Esophagus muscularis mucosa (tissue), 4 donors: Measurements from ENCODE around the gene CTXN1. TPM values are rescaled to one million over a fixed set of nuclear protein-coding genes. Genes with fewer than 3 reads are reported as not detected.
"Not testable (repeated sequence)": the region's sequence is repeated elsewhere in the genome, so short reads cannot be mapped to it uniquely, and the experiment has no call there.

Experiments used
- DNase-seq: peaks from one replicate; pipeline ENCODE4 v3.0.0-alpha.2; 2017; ENCODE audit errors: extremely low spot score
- H3K27ac ChIP-seq, 4 donors: fragments of 200-600 bp; sonication (generic); replicated peaks in 1 of 4; 1 replicate in 3 of 4; 2 replicates in 1 of 4; pipeline ENCODE4 v1.5.1; 2016 to 2019; ENCODE audit warnings: mild to moderate bottlenecking in 1 of 4
- H3K27me3 ChIP-seq, 4 donors: fragments of 200-600 bp; sonication (generic); one replicate each; pipeline versions ENCODE4 v1.5.1 to v1.6.0; 2016 to 2019
- H3K36me3 ChIP-seq, 4 donors: fragments of 200-600 bp; sonication (generic); one replicate each; pipeline ENCODE4 v1.5.1; 2016 to 2019
- H3K4me1 ChIP-seq, 4 donors: fragments of 200-600 bp; sonication (generic); one replicate each; pipeline ENCODE4 v1.5.1; 2016 to 2019
- H3K4me3 ChIP-seq, 4 donors: fragments of 200-600 bp; sonication (generic); 1 replicate in 2 of 4; 2 replicates in 2 of 4; pipeline ENCODE4 v1.5.1; 2016 to 2019; ENCODE audit warnings: mild to moderate bottlenecking in 4 of 4, moderate library complexity in 1 of 4
- H3K9me3 ChIP-seq, 4 donors: fragments of 200-600 bp; sonication (generic); 1 replicate in 3 of 4; 2 replicates in 1 of 4; pipeline ENCODE4 v1.5.1; 2016 to 2019
- CTCF ChIP-seq, 3 experiments: fragments of 200-600 bp in 2 of 3; fragments of 450-650 bp in 1 of 3; sonication (generic) in 2 of 3; IDR thresholded peaks; one replicate each; pipeline ENCODE4 v1.5.1; 2017 to 2019; ENCODE audit warnings: antibody characterized with exemption in 3 of 3, mild to moderate bottlenecking in 2 of 3, moderate library complexity in 1 of 3
- EP300 ChIP-seq: sonication (generic); formaldehyde crosslinking; IDR thresholded peaks from one replicate; pipeline ENCODE4 v1.6.1; 2017; ENCODE audit warnings: antibody characterized with exemption
- POLR2A ChIP-seq: fragments of 450-650 bp; IDR thresholded peaks from one replicate; pipeline ENCODE4 v1.6.1; 2017; ENCODE audit warnings: antibody characterized with exemption, moderate library complexity, mild to moderate bottlenecking, low read depth
- POLR2AphosphoS5 ChIP-seq, 2 donors: sonication (generic); formaldehyde crosslinking; IDR thresholded peaks; one replicate each; pipeline ENCODE4 v1.6.1; 2017; ENCODE audit warnings: antibody characterized with exemption in 2 of 2
- WGBS: methylation state at CpG from one replicate; pipeline ENCODE4 v1.1.5; 2018; 5-methylcytosine and 5-hydroxymethylcytosine counted together
- intact Hi-C: fragments of 100-400 bp; cut with DNase I; formaldehyde crosslinking; loops from one replicate; pipeline ENCODE4 v1.15.1; 2023
- total RNA-seq, 4 donors: library from RNA; depleted of rRNA; stranded (reverse); fragments of >200 nt; gene quantifications; one replicate each; pipeline versions ENCODE4 v1.1.0 to v1.2.1, GENCODE V29; 2016

The CTXN1 gene
- total RNA-seq, 4 donors from 2014 or later: 28.7 to 59.4 (median 49.2) TPM

GRCh38 chr19:7965259-7965841 lies 39.4 kb upstream of the CTXN1 start:
- 89% methylated on average over 12 of the region's 12 CpGs for WGBS
- intact Hi-C loops: no loop called here

GRCh38 chr19:7963566-7963965 lies 37.6 kb upstream of the CTXN1 start:
- H3K9me3 ChIP-seq: no peaks in the 10 kb centered on the region
- no peaks in the 10 kb centered on the region for H3K27me3 ChIP-seq
- no peak for DNase-seq
- no peak overlapping the region for H3K4me3 ChIP-seq
- peaks cover 0 to 3% (median 0%) of the 10 kb centered on the region in 4 donors for H3K4me1 ChIP-seq
- H3K36me3 ChIP-seq: peaks cover 42 to 87% (median 78%) of the 10 kb centered on the region in 4 donors
- WGBS: 94% methylated on average over 24 of the region's 25 CpGs
- intact Hi-C loops: no loop called here
- H3K27ac ChIP-seq: no peak overlapping the region
- no peak for TF ChIP-seq EP300
- TF ChIP-seq POLR2A: no peak
- TF ChIP-seq POLR2AphosphoS5 (IDR thresholded peaks at IDR 0.05): no peak
- no peak for TF ChIP-seq CTCF (IDR thresholded peaks at IDR 0.05)

More at GRCh38 chr19:7965259-7965841, 39.4 kb upstream of the CTXN1 start:
- no peak for TF ChIP-seq CTCF (IDR thresholded peaks at IDR 0.05)
- no peak for TF ChIP-seq POLR2AphosphoS5 (IDR thresholded peaks at IDR 0.05)
- no peak for TF ChIP-seq EP300
- no peak for TF ChIP-seq POLR2A
- H3K4me1 ChIP-seq: no peaks in the 10 kb centered on the region
- H3K9me3 ChIP-seq: no peaks in the 10 kb centered on the region
- H3K36me3 ChIP-seq: peaks cover 42 to 98% (median 91%) of the 10 kb centered on the region in 4 donors
- no peak overlapping the region for H3K27ac ChIP-seq
- DNase-seq: no peak
- no peak overlapping the region for H3K4me3 ChIP-seq
- no peaks in the 10 kb centered on the region for H3K27me3 ChIP-seq

GRCh38 chr19:7962644-7963268 lies 36.8 kb upstream of the CTXN1 start:
- no peak for DNase-seq
- H3K27ac ChIP-seq: no peak overlapping the region
- 86% methylated on average over 21 of the region's 22 CpGs for WGBS
- H3K4me1 ChIP-seq: peaks cover 0 to 3% (median 0%) of the 10 kb centered on the region in 4 donors
- peaks cover 42 to 87% (median 77%) of the 10 kb centered on the region in 4 donors for H3K36me3 ChIP-seq
- H3K4me3 ChIP-seq: no peak overlapping the region
- H3K9me3 ChIP-seq: no peaks in the 10 kb centered on the region
- intact Hi-C loops: no loop called here
- TF ChIP-seq POLR2AphosphoS5 (IDR thresholded peaks at IDR 0.05) (no peak), POLR2A (no peak), EP300 (no peak), CTCF (IDR thresholded peaks at IDR 0.05) (no peak)
- no peaks in the 10 kb centered on the region for H3K27me3 ChIP-seq

GRCh38 chr19:7961920-7962626 lies 36.1 kb upstream of the CTXN1 start:
- Histone ChIP-seq H3K27ac (no peak overlapping the region), H3K4me1 (peaks cover 0 to 3% (median 0%) of the 10 kb centered on the region in 4 donors), H3K27me3 (no peaks in the 10 kb centered on the region), H3K36me3 (peaks cover 40 to 85% (median 74%) of the 10 kb centered on the region in 4 donors), H3K4me3 (no peak overlapping the region), H3K9me3 (no peaks in the 10 kb centered on the region)
- TF ChIP-seq EP300 (no peak), POLR2AphosphoS5 (IDR thresholded peaks at IDR 0.05) (no peak), CTCF (IDR thresholded peaks at IDR 0.05) (no peak), POLR2A (no peak)
- intact Hi-C loops: no loop called here
- 88% methylated on average over 13 of the region's 13 CpGs for WGBS
- DNase-seq: no peak

GRCh38 chr19:7961082-7961481 lies 35.1 kb upstream of the CTXN1 start:
- 71% methylated on average over 4 of the region's 4 CpGs for WGBS
- H3K27me3 ChIP-seq, H3K4me1 ChIP-seq, DNase-seq, H3K9me3 ChIP-seq, H3K4me3 ChIP-seq, intact Hi-C loops, H3K27ac ChIP-seq: not testable (repeated sequence)
- peaks cover 30 to 75% (median 66%) of the 10 kb centered on the region in 4 donors for H3K36me3 ChIP-seq
